AG08396 (cell line): ENCODE results near the gene HCST.
"Not testable (repeated sequence)": the region's sequence is repeated elsewhere in the genome, so short reads cannot be mapped to it uniquely, and the experiment has no call there.

Experiments used
- DNase-seq: peaks from one replicate; pipeline ENCODE4 v3.0.0; 2012; ENCODE audit warnings: low spot score, mixed read lengths

HCST gene, protein sequence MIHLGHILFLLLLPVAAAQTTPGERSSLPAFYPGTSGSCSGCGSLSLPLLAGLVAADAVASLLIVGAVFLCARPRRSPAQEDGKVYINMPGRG

GRCh38 chr19:35901854-35902661 is at the start of gene HCST:
Gene HCST, plus strand, starts transcription at chr19:35902529. Its CDS starts 65 bp downstream, at chr19:35902594.
- no peak for DNase-seq

DNA sequence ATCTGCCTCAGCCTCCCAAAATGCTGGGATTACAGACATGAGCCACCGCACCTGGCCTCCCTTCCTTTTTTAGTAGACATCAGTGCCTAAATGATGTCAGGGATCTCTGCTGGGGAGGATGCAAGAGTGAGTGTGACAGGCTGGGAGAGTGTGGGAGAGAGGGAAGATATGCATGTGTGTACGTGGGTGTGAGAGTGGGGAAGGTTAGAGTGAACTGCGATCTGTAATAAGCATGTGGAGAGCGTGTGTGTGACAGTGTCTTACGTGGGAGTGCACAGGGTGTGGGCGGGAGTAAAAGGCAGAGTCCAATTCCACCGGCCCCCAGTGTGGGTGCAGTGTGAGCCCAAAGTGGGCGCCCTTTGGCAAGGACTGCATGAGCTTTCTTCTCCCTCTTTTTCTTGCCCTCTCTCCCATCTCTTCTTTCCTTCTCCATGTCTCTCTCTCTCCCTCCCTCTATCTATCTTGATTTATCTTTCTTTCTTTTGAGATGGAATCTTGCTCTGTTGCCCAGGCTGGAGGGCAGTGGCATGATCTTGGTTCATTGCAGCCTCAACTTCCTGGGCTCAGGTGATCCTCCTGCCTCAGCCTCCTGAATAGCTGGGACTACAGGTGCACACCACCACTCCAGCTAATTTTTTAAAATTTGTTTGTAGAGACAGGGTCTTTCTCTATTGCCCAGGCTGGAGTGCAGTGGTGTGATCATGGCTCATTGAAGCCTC is 49.1 kb upstream of the HCST start:
- DNase-seq = no peak

GRCh38 chr19:35856546-35857149 is 45.7 kb upstream of the HCST start, which contains the start of gene KIRREL2:
Gene KIRREL2, plus strand, starts transcription at chr19:35856911. Its CDS starts 209 bp downstream, at chr19:35857120.
- no peak for DNase-seq

- DNase-seq = no peak
Measured at GRCh38 chr19:35858311-35858710, 44.0 kb upstream of the HCST start.

DNA sequence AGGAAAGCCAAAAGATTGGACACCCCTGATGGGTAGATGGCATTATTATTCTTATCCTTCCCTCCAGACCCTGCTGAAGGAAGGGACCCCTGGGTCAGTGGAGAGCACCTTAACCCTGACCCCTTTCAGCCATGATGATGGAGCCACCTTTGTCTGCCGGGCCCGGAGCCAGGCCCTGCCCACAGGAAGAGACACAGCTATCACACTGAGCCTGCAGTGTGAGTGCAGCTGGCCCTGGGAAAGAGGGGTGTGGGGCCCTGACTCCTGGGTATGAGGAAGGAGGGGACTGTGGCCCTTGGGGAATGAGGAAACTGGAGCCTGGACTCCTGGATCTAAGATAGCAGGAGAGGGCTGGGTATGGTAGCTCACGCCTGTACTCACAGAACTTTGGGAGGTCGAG is 42.9 kb upstream of the HCST start:
- DNase-seq = no peak

GRCh38 chr19:35860436-35860817 is 41.9 kb upstream of the HCST start:
- no peak for DNase-seq

DNA sequence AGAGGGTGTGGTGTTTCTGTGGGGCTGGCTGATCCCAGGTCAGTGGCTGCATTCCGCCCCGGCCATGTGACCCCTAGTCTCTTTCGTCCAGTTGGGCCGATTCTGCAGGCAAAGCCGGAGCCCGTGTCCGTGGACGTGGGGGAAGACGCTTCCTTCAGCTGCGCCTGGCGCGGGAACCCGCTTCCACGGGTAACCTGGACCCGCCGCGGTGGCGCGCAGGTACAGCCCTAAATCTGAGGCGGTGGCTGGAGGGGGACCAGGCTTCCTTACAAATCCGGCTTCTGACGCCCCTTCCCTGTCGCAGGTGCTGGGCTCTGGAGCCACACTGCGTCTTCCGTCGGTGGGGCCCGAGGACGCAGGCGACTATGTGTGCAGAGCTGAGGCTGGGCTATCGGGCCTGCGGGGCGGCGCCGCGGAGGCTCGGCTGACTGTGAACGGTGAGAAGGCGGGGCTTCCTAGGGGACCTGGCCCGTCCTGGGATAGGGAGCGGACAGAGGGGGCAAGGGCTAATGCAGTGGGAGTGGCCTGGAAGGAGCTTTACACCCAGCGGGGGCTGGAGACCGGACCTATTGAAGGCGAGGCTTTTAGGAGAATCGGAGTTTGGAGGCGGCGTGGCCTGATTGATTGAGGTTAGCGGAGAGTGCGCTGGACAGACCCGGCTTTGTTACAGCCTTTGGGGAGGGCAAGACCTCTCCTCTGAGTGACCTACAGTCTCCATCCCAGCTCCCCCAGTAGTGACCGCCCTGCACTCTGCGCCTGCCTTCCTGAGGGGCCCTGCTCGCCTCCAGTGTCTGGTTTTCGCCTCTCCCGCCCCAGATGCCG is 41.3 kb upstream of the HCST start:
- DNase-seq = no peak

DNA sequence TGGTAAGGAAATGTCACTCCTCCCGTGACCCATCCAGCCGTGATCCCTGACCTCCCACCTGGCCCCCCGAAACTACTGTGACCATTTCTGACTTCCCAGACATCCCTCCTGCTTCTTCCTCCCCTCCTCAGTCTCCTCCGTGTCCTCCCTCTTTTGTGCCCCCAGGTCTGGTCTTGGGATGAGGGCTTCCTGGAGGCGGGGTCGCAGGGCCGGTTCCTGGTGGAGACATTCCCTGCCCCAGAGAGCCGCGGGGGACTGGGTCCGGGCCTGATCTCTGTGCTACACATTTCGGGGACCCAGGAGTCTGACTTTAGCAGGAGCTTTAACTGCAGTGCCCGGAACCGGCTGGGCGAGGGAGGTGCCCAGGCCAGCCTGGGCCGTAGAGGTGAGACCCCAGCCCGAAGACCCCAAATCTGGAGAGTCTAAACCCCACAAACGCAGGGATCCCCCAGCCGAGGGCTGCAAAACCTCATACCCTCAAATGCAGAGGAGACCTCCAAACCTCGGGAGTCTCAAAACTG is 40.6 kb upstream of the HCST start:
- no peak for DNase-seq

DNA sequence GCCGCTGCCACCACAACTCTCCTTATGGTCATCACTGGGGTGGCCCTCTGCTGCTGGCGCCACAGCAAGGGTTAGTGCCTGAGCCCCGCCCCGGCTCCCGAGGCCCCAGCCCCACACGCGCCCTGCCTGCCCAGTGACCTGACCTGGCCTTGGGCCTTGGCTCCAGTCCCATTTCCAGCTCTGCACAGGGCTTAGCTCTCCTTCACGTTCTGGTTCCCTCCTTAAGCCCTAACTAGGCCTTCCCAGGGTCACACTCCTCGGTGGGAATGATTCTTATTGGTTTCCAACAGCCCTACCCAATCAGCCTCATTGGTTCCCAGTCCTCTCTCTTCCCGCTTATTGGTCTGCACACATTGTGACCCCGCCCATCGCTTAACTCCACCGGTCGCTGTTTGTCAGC is 39.8 kb upstream of the HCST start:
- DNase-seq = no peak

GRCh38 chr19:35863018-35863417 is 39.3 kb upstream of the HCST start:
- DNase-seq = no peak

DNA sequence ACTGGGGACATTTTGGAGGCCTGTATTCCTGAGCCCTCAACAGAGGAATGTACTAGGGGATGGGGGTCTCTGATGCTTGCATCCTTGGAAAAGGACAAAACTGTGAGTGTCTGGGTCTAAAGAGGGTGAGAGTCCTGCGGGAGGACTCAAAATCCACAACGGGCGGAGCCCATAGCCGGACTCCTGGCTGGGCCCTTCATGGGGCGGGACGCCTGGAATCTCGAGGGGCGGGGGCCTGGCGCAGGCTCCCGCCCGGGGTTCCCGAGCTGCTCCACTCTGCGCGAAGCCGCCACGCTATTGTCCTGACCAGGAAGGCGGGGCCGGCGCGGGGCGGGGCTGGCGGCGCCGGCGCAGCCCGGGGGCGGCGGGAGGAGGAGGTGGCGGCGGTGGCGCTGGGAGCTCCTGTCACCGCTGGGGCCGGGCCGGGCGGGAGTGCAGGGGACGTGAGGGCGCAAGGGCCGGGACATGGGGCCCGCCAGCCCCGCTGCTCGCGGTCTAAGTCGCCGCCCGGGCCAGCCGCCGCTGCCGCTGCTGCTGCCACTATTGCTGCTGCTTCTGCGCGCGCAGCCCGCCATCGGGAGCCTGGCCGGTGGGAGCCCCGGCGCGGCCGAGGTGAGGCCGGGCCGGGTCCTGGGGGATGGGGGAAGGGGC is 34.0 kb upstream of the HCST start, which contains the start of gene APLP1:
TSS of gene APLP1 (plus strand) at position 403 of the 651 bp plus-strand sequence. CDS start at position 466, 63 bp downstream.
- DNase-seq = peak; percentile 79

GRCh38 chr19:35868823-35869326 is 33.5 kb upstream of the HCST start:
- DNase-seq = no peak

DNA sequence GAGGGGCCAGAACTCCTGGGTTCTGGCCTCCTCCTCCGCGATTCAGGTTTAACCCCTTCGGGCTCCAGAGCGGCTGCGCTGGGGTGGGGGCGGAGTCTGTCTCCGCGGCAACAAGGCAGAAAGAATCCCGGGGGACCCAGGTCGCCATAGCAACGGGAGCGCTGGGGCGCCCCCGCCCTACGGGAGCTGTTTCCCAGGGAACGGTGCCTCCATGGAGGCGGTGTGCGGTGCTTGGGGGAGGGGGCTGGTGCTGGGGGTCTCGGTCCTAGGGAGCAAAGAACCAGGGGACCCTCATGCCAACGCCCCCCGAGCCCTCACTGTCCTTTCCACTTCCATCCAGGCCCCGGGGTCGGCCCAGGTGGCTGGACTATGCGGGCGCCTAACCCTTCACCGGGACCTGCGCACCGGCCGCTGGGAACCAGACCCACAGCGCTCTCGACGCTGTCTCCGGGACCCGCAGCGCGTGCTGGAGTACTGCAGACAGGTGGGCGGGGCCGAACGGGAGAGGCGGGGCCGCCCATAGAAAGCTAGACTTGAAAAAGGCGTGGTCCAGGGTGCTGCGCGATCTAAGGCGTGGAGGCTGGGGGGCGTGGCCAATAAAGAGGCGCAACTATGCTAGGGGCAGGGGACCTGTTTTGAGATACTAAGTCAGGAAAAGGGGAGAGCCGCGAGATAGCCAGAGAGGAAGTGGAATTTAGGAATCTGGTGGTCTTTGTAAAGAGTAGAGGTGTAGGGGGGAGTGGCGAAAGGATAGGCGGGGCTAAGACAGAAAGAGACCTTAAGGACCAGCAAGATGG is 32.8 kb upstream of the HCST start:
- DNase-seq = peak; percentile 84

DNA sequence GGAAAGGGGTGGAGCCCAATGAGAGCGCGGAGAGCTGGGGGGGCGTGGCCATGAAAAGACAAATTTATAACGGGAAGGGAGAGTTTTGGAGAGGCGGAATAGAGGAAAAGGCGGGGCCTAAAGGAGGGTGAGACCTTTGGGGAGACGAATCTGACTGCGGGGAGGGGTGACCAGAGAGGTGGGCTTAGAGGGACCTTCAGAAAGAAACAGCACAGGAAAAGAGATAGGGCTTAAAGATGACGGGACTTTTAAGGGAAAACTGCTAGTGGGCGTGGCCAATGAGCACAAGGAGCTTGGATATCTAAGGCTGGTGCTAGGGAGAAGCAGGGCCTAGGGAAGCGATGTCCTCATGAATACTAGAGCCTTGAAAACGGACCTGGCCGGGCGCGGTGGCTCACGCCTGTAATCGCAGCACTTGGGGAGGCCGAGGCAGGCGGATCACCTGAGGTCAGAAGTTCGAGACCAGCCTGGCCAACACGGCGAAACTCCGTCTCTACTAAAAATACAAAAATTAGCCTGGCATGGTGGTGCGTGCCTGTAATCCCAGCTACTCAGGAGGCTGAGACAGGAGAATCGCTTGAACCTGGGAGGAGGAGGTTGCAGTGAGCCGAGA is 32.1 kb upstream of the HCST start:
- DNase-seq = not testable (repeated sequence)

DNA sequence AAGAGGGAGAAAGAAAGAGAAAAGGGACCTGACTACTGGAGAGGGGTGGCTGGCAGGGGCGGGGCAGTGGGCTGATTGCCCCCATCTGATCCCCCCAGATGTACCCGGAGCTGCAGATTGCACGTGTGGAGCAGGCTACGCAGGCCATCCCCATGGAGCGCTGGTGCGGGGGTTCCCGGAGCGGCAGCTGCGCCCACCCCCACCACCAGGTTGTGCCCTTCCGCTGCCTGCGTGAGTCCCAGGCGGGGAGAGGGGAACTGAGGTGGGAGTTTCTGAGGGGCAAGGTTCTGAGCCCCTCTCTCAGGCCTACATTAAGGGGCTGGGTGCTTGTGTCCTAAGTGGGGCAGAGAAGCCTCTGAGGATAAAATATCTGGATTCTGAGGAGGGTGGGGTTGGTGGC is 31.5 kb upstream of the HCST start:
- no peak for DNase-seq

GRCh38 chr19:35871611-35872010 is 30.7 kb upstream of the HCST start:
- DNase-seq = no peak

DNA sequence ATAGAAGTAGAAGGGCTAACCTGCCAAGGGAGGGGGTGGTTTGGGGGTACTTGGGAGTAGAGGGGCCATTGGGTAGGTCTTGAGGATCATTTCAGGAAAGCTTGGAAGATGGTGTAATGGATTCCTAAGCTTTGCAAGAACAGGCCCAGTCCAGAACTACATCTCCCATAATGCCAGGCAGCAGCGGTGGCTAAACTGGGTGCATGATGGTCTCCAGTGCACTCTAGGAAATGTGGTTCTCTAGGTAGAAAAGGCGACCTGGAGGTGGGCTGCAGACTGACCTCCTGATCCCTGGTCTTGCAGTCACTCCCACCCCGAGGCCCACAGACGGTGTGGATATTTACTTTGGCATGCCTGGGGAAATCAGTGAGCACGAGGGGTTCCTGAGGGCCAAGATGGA is 30.1 kb upstream of the HCST start:
- no peak for DNase-seq

GRCh38 chr19:35874392-35874930 is 27.9 kb upstream of the HCST start:
- no peak for DNase-seq

DNA sequence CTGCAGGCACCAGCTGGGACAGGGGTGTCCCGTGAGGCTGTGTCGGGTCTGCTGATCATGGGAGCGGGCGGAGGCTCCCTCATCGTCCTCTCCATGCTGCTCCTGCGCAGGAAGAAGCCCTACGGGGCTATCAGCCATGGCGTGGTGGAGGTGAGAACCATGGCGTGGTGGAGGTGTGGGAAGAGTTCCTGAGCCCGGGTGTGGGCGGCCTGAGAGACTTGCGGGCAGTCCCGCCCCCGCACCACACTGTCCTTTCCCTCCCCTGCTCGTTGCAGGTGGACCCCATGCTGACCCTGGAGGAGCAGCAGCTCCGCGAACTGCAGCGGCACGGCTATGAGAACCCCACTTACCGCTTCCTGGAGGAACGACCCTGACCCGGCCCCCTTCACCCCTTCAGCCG is 23.3 kb upstream of the HCST start:
- no peak for DNase-seq
